IMR-90 (cell line): Measurements from ENCODE around the gene ROCK1. TPM values are rescaled to one million over a fixed set of nuclear protein-coding genes. Genes with fewer than 3 reads are reported as not detected.

ENCODE experiments used
- ATAC-seq: fragments of 200-7000 bp; cut with Tn5 transposase; 2 replicates; pipeline ENCODE4 v1.9.1; 2020; ENCODE audit warnings: low read depth, mild to moderate bottlenecking, moderate library complexity
- BruUV-seq: library from RNA; stranded (reverse); fragments of 400-500 nt; replicated peaks from 2 replicates; lab custom pipeline; 2021; lab: Mats Ljungman, UMichigan
- CTCF ChIA-PET: fragments of 300-600 bp; formaldehyde crosslinking; extraction: SDS; loops from one replicate; lab custom pipeline; 2021; ENCODE audit warnings: antibody characterized with exemption; lab: Yijun Ruan, JAX
- POLR2A ChIA-PET: fragments of 300-600 bp; sonication (Branson Sonifier 250); formaldehyde crosslinking; loops from one replicate; lab custom pipeline; 2022; ENCODE audit warnings: antibody characterized with exemption; ENCODE audit not compliant: unreplicated experiment; lab: Charles Lee
- DNase-seq: peaks from one replicate; pipeline ENCODE4 v3.0.0; 2013
- H2AFZ ChIP-seq: replicated peaks from 2 replicates; pipeline ENCODE3; 2013; ENCODE audit warnings: low read length, mild to moderate bottlenecking; ENCODE audit not compliant: poor library complexity
- H2AK5ac ChIP-seq: 2 replicates; pipeline ENCODE4 v1.6.1; 2013; ENCODE audit warnings: low read depth, low read length, inconsistent platforms
- H2AK9ac ChIP-seq: replicated peaks from 2 replicates; pipeline ENCODE3; 2013; ENCODE audit warnings: mild to moderate bottlenecking, low read depth, low read length, moderate library complexity; ENCODE audit not compliant: poor library complexity
- H2BK120ac ChIP-seq: 2 replicates; pipeline ENCODE4 v1.6.1; 2013; ENCODE audit warnings: low read depth, low read length, inconsistent platforms
- H2BK15ac ChIP-seq: 3 replicates; pipeline ENCODE4 v1.6.1; 2013; ENCODE audit warnings: low read depth, low read length, inconsistent platforms
- H2BK20ac ChIP-seq: 2 replicates; pipeline ENCODE4 v1.6.1; 2013; ENCODE audit warnings: low read depth, mild to moderate bottlenecking, inconsistent platforms, low read length, moderate library complexity
- H2BK5ac ChIP-seq: 2 replicates; pipeline ENCODE4 v1.6.1; 2013; ENCODE audit warnings: mild to moderate bottlenecking, low read depth, low read length, inconsistent platforms; ENCODE audit not compliant: poor library complexity, severe bottlenecking
- H3K14ac ChIP-seq: replicated peaks from 2 replicates; pipeline ENCODE4 v1.6.1; 2013; ENCODE audit warnings: low read depth, low read length, inconsistent platforms
- H3K18ac ChIP-seq: 2 replicates; pipeline ENCODE4 v1.6.1; 2013; ENCODE audit warnings: low read depth, low read length, control low read depth
- H3K23ac ChIP-seq: 2 replicates; pipeline ENCODE4 v1.6.1; 2013; ENCODE audit warnings: low read depth, low read length, inconsistent platforms
- H3K27ac ChIP-seq: 2 replicates; pipeline ENCODE4 v1.5.1; 2013; ENCODE audit warnings: mild to moderate bottlenecking, control low read depth, low read length; ENCODE audit not compliant: insufficient read depth
- H3K27me3 ChIP-seq: 2 replicates; pipeline ENCODE4 v1.6.1; 2013; ENCODE audit warnings: low read length; ENCODE audit not compliant: control insufficient read depth, insufficient read depth
- H3K36me3 ChIP-seq: 2 replicates; pipeline ENCODE4 v1.6.1; 2013; ENCODE audit warnings: low read length, mixed read lengths; ENCODE audit not compliant: control insufficient read depth, insufficient read depth
- H3K4ac ChIP-seq: 2 replicates; pipeline ENCODE4 v1.6.1; 2013; ENCODE audit warnings: low read depth, low read length, inconsistent platforms
- H3K4me1 ChIP-seq: 2 replicates; pipeline ENCODE4 v1.6.1; 2013; ENCODE audit warnings: low read length, mixed read lengths; ENCODE audit not compliant: control insufficient read depth, insufficient read depth
- H3K4me2 ChIP-seq: 2 replicates; pipeline ENCODE4 v1.6.1; 2013; ENCODE audit warnings: low read depth, mild to moderate bottlenecking, control low read depth, low read length, moderate library complexity
- H3K4me3 ChIP-seq: 2 replicates; pipeline ENCODE4 v1.5.1; 2013; ENCODE audit warnings: low read depth, mild to moderate bottlenecking, control low read depth, low read length, moderate library complexity; ENCODE audit not compliant: insufficient read depth
- H3K56ac ChIP-seq: 2 replicates; pipeline ENCODE4 v1.6.1; 2013; ENCODE audit warnings: low read length, inconsistent platforms; ENCODE audit not compliant: insufficient read depth; ENCODE audit errors: extremely low read depth
- H3K79me1 ChIP-seq, 2 experiments: 2 replicates each; pipeline ENCODE4 v1.6.1; 2013; ENCODE audit warnings: low read length in 2 of 2, inconsistent platforms in 1 of 2, low read depth in 1 of 2
- H3K9ac ChIP-seq: 2 replicates; pipeline ENCODE4 v1.6.1; 2013; ENCODE audit warnings: low read depth, low read length, control low read depth
- H3K9me1 ChIP-seq: 2 replicates; pipeline ENCODE4 v1.6.1; 2013; ENCODE audit warnings: low read length, inconsistent platforms; ENCODE audit not compliant: insufficient read depth
- H3K9me3 ChIP-seq: 2 replicates; pipeline ENCODE4 v1.6.1; 2013; ENCODE audit warnings: low read length; ENCODE audit not compliant: control insufficient read depth, insufficient read depth
- H4K20me1 ChIP-seq: 2 replicates; pipeline ENCODE4 v1.6.1; 2013; ENCODE audit warnings: low read length, inconsistent platforms; ENCODE audit not compliant: insufficient read depth
- H4K5ac ChIP-seq: 2 replicates; pipeline ENCODE4 v1.6.1; 2013; ENCODE audit warnings: mild to moderate bottlenecking, low read depth, low read length, control low read depth
- H4K8ac ChIP-seq, 2 experiments: 2 replicates each; pipeline ENCODE4 v1.6.1; 2013; ENCODE audit warnings: low read depth in 2 of 2, low read length in 2 of 2, control low read depth in 1 of 2, inconsistent platforms in 1 of 2
- H4K91ac ChIP-seq: 2 replicates; pipeline ENCODE4 v1.6.1; 2013; ENCODE audit warnings: low read depth, low read length, inconsistent platforms; ENCODE audit not compliant: insufficient read depth
- CHD1 ChIP-seq: IDR thresholded peaks from 2 replicates; pipeline ENCODE4 v1.6.1; 2012; ENCODE audit warnings: low read depth, low read length, improper control_type of control experiment
- MAFK ChIP-seq: IDR thresholded peaks from 2 replicates; pipeline ENCODE4 v1.6.1; 2012; ENCODE audit warnings: low read depth, low read length, improper control_type of control experiment
- MXI1 ChIP-seq: IDR thresholded peaks from 2 replicates; pipeline ENCODE4 v1.6.1; 2012; ENCODE audit warnings: low read depth, mild to moderate bottlenecking, low read length, moderate library complexity, borderline replicate concordance
- POLR2A ChIP-seq: IDR thresholded peaks from 2 replicates; pipeline ENCODE4 v1.6.1; 2012; ENCODE audit warnings: mild to moderate bottlenecking, low read depth, low read length
- RAD21 ChIP-seq: IDR thresholded peaks from 2 replicates; pipeline ENCODE4 v1.6.1; 2012; ENCODE audit warnings: low read length, improper control_type of control experiment
- WGBS, 2 experiments: methylation state at CpG; one replicate each; pipeline versions ENCODE4 v1.1.5 to v1.1.7; 2013; ENCODE audit warnings: missing lambda C conversion rate in 2 of 2; ENCODE audit not compliant: insufficient read length in 1 of 2; ENCODE audit errors: extremely low coverage in 2 of 2; 5-methylcytosine and 5-hydroxymethylcytosine counted together
- dilution Hi-C: fragments of 300-500 bp; cut with HindIII; formaldehyde crosslinking; loops from one replicate; pipeline ENCODE4 v1.14.3; 2018; ENCODE audit warnings: low sequenced_read_pairs; ENCODE audit not compliant: unreplicated experiment
- in situ Hi-C: fragments of 300-500 bp; cut with MboI; formaldehyde crosslinking; loops from 3 replicates; pipeline ENCODE4 v1.14.3; 2019; ENCODE audit warnings: low sequenced_read_pairs, inconsistent platforms, mixed read lengths
- intact Hi-C: fragments of 100-400 bp; cut with micrococcal nuclease; formaldehyde crosslinking; loops from 2 replicates; pipeline ENCODE4 v1.10.0; 2022
- polyA plus RNA-seq, 3 experiments: library from polyadenylated mRNA; depleted of rRNA; stranded (reverse); fragments of >200 nt; gene quantifications; 2 replicates each; pipeline ENCODE4 v1.2.3, GENCODE V29; 2012; ENCODE audit warnings: low replicate concordance in 1 of 3
- total RNA-seq: library from RNA; depleted of rRNA; stranded (reverse); fragments of >200 nt; gene quantifications from 2 replicates; pipeline ENCODE4 v1.2.3, GENCODE V29; 2012
- TF ChIP-seq, protein P1 (sequence below): fragments of 150-350 bp; IDR thresholded peaks from 2 replicates; pipeline ENCODE4 v1.6.1; 2017; ENCODE audit warnings: mild to moderate bottlenecking, antibody characterized with exemption, low read length, low read depth

ROCK1 gene
- total and polyA plus RNA-seq, 2 of the 4 experiments (the other 2 are of a cell fraction): 9.9 to 17.0 TPM

DNA sequence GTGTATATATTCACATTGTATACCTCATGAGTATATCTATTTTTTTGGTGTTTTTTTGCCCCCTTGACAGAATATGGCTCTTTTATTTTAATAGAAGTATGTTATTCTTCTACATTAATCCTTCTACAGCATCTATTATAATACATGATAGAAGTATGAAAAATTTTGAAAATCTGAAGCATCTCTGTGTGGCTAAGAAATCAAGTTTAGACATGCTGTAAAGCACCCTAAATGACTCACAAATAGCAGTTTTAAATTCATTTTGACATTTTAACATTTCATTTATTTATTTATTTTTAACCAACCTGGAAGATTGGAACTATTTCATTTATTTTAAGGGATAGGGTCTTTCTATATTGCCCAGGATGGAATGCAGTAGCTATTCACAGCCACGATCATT, 33.8 kb upstream of the ROCK1 start:
- Histone ChIP-seq H2AK9ac (no peak overlapping the region), H4K8ac (no peak overlapping the region), H3K56ac (no peak overlapping the region), H3K14ac (no peak overlapping the region), H3K9me3 (no peaks in the 10 kb centered on the region), H3K9me1 (no peaks in the 10 kb centered on the region), H3K23ac (no peak overlapping the region), H3K4me3 (no peak overlapping the region), H4K5ac (no peak overlapping the region), H2BK120ac (no peak overlapping the region), H3K27me3 (no peaks in the 10 kb centered on the region), H2AFZ (no peak overlapping the region), H3K36me3 (no peaks in the 10 kb centered on the region), H2BK15ac (no peak overlapping the region), H3K4ac (no peak overlapping the region), H4K20me1 (no peaks in the 10 kb centered on the region), H4K91ac (no peak overlapping the region), H3K9ac (no peak overlapping the region), H3K4me2 (no peak overlapping the region), H3K4me1 (peaks cover 5% of the 10 kb centered on the region; the same call in 1 of the 2 replicates), H2AK5ac (no peak overlapping the region), H2BK5ac (no peak overlapping the region), H3K27ac (no peak overlapping the region), H3K79me1 (no peaks in the 10 kb centered on the region), H2BK20ac (no peak overlapping the region), H3K18ac (no peak overlapping the region)
- in situ Hi-C loops: no loop called here
- no peak for TF ChIP-seq MXI1
- no peak for TF ChIP-seq CHD1
- no peak for TF ChIP-seq POLR2A
- TF ChIP-seq MAFK: no peak
- TF ChIP-seq, protein P1, sequence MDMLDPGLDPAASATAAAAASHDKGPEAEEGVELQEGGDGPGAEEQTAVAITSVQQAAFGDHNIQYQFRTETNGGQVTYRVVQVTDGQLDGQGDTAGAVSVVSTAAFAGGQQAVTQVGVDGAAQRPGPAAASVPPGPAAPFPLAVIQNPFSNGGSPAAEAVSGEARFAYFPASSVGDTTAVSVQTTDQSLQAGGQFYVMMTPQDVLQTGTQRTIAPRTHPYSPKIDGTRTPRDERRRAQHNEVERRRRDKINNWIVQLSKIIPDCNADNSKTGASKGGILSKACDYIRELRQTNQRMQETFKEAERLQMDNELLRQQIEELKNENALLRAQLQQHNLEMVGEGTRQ: no peak
- no peak for TF ChIP-seq RAD21
- CTCF ChIA-PET: no interaction called here
- no TSS peak for BruUV-seq
- POLR2A ChIA-PET: no interaction called here
- intact Hi-C loops: no loop called here
- DNase-seq (no peak), ATAC-seq (no peak)
- dilution Hi-C loops: no loop called here
- no CpG with 5 or more reads among the region's 1 CpG for WGBS, 2 experiments
